ENCODE results near the gene SPATA31A6. TPM values are rescaled to one million over a fixed set of nuclear protein-coding genes. Genes with fewer than 3 reads are reported as not detected.

SPATA31A6 gene
- total and polyA plus RNA-seq, 9 donors = 0.09 TPM; not detected in 8

Other genes starting within 250 kb of the SPATA31A6 start
- gene CNTNAP3B, start 54.2 kb upstream of the SPATA31A6 start, total RNA-seq = 8.4 TPM
- gene CNTNAP3B, start 54.2 kb upstream of the SPATA31A6 start, polyA plus RNA-seq (ENCODE audit: insufficient read depth in 1 of 8, insufficient read length in 8 of 8, low replicate concordance in 1 of 8) = 1 to 10 TPM; 3.4 to 7.0 (median 5.7) TPM